ENCODE measurements around the gene RALGPS1. TPM values are rescaled to one million over a fixed set of nuclear protein-coding genes. Genes with fewer than 3 reads are reported as not detected.

RALGPS1 gene
- total and polyA plus RNA-seq, 2 donors (not counting 1 experiment from before 2014, with no cell fraction given): 19.7 to 39.9 TPM

DNA sequence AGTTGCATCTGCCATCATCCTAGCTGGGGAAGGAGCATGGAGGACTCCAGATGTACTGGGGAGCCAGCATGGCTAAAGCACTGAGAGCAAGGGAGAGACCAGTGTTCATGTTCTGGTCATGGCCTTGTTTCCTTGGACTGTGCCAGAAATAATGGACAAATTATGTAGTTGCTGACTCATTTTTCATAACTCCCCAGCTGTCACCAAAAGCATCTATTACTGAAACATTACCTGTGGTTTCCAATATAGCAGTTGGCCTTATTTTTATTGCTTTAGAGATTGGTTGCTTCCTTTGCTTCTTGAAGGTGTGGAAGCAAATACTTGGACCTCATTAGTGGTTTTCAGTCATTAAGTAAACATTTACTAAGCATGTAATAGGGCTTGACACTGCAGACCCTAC is 11.3 kb downstream of the RALGPS1 start:
- Histone ChIP-seq H3K9ac (ENCODE audit: low read length) (no peak overlapping the region), H3K27me3 (replicated peaks in 1 of 4; ENCODE audit: control extremely low read depth in 1 of 4, control insufficient read depth in 3 of 4, insufficient read depth in 4 of 4, low read length in 3 of 4) (no peaks in the 10 kb centered on the region), H2AFZ (ENCODE audit: insufficient read depth, low read depth, low read length, poor library complexity, severe bottlenecking) (no peak overlapping the region), H3K36me3 (replicated peaks in 1 of 2; ENCODE audit: control extremely low read depth in 1 of 2, control insufficient read depth in 1 of 2, extremely low read depth in 1 of 2, insufficient read depth in 2 of 2, low read length in 1 of 2) (peaks cover 0 to 4% of the 10 kb centered on the region in 2 experiments), H3K27ac (ENCODE audit: low read length in 2 of 2) (no peak overlapping the region), H3K9me3 (ENCODE audit: control extremely low read depth in 1 of 3, control insufficient read depth in 2 of 3, insufficient read depth in 1 of 3, low read length in 2 of 3) (no peaks in the 10 kb centered on the region), H4K20me1 (ENCODE audit: control insufficient read depth, insufficient read depth, low read length, poor library complexity, severe bottlenecking) (peaks cover 47% of the 10 kb centered on the region), H3K4me3 (ENCODE audit: control extremely low read depth in 1 of 5, extremely low read depth in 1 of 5, insufficient read depth in 1 of 5, low read depth in 2 of 5, low read length in 4 of 5) (no peak overlapping the region), H3K4me2 (replicated peaks; ENCODE audit: low read depth, low read length, poor library complexity, severe bottlenecking) (no peak overlapping the region), H3K79me2 (ENCODE audit: control insufficient read depth, insufficient read depth, low read length) (peaks cover 65% of the 10 kb centered on the region), H3K4me1 (ENCODE audit: control insufficient read depth in 2 of 2, insufficient read depth in 2 of 2, low read length in 2 of 2) (no peaks in the 10 kb centered on the region)
- Mint-ChIP-seq H3K9me3 (ENCODE audit: insufficient read depth) (no peaks in the 10 kb centered on the region), H3K27ac (no peak overlapping the region), H3K4me3 (no peak overlapping the region), H3K27me3 (no peaks in the 10 kb centered on the region), H3K4me1 (no peaks in the 10 kb centered on the region)
- TF ChIP-seq EZH2 (IDR thresholded peaks at IDR 0.05; ENCODE audit: borderline replicate concordance, insufficient read depth, low read depth, low read length, poor library complexity, severe bottlenecking): no peak
- no peak for TF ChIP-seq CTCF (IDR thresholded peaks at IDR 0.05)
- intact Hi-C loops (cut with micrococcal nuclease): no loop called here
- POLR2A ChIA-PET: no interaction called here
- CTCF ChIA-PET: interaction anchor here (0.6 to 2.7 kb wide), 2 partner anchors 16 to 366 kb away, joined by 3 to 16 read pairs; no protein-coding TSS in a partner anchor
- no peak for ATAC-seq (ENCODE audit: low read depth)
- DNase-seq: no peak

GRCh38 chr9:126926364-126926763 is 11.8 kb downstream of the RALGPS1 start:
- no peak overlapping the region for H3K4me3 Mint-ChIP-seq
- POLR2A ChIA-PET: no interaction called here

More at GRCh38 chr9:126926364-126926763, 11.8 kb downstream of the RALGPS1 start:
- H3K4me1 ChIP-seq (ENCODE audit: control insufficient read depth in 2 of 2, insufficient read depth in 2 of 2, low read length in 2 of 2): no peaks in the 10 kb centered on the region
- Mint-ChIP-seq H3K27ac (no peak overlapping the region), H3K9me3 (ENCODE audit: insufficient read depth) (no peaks in the 10 kb centered on the region), H3K27me3 (no peaks in the 10 kb centered on the region), H3K4me1 (no peaks in the 10 kb centered on the region)
- WGBS (ENCODE audit: insufficient coverage): 85% methylated on average over 2 of the region's 2 CpGs
- no peak overlapping the region for H3K4me3 ChIP-seq (ENCODE audit: control extremely low read depth in 1 of 5, extremely low read depth in 1 of 5, insufficient read depth in 1 of 5, low read depth in 2 of 5, low read length in 4 of 5)
- H3K4me2 ChIP-seq (replicated peaks; ENCODE audit: low read depth, low read length, poor library complexity, severe bottlenecking): no peak overlapping the region
- no peaks in the 10 kb centered on the region for H3K27me3 ChIP-seq (replicated peaks in 1 of 4; ENCODE audit: control extremely low read depth in 1 of 4, control insufficient read depth in 3 of 4, insufficient read depth in 4 of 4, low read length in 3 of 4)
- H3K36me3 ChIP-seq (replicated peaks in 1 of 2; ENCODE audit: control extremely low read depth in 1 of 2, control insufficient read depth in 1 of 2, extremely low read depth in 1 of 2, insufficient read depth in 2 of 2, low read length in 1 of 2): peaks cover 0 to 3% of the 10 kb centered on the region in 2 experiments
- H3K9ac ChIP-seq (ENCODE audit: low read length): no peak overlapping the region
- no peak overlapping the region for H3K27ac ChIP-seq (ENCODE audit: low read length in 2 of 2)
- H3K9me3 ChIP-seq (ENCODE audit: control extremely low read depth in 1 of 3, control insufficient read depth in 2 of 3, insufficient read depth in 1 of 3, low read length in 2 of 3): no peaks in the 10 kb centered on the region
- no peak for TF ChIP-seq EZH2 (IDR thresholded peaks at IDR 0.05; ENCODE audit: borderline replicate concordance, insufficient read depth, low read depth, low read length, poor library complexity, severe bottlenecking)
- no peak for TF ChIP-seq CTCF (IDR thresholded peaks at IDR 0.05)
- no peak for DNase-seq
- peaks cover 49% of the 10 kb centered on the region for H4K20me1 ChIP-seq (ENCODE audit: control insufficient read depth, insufficient read depth, low read length, poor library complexity, severe bottlenecking)
- no peak overlapping the region for H2AFZ ChIP-seq (ENCODE audit: insufficient read depth, low read depth, low read length, poor library complexity, severe bottlenecking)
- ATAC-seq (ENCODE audit: low read depth): no peak
- CTCF ChIA-PET: interaction anchor here (2.7 kb wide), 1 partner anchor 15 kb away, joined by 16 read pairs; no protein-coding TSS in a partner anchor
- intact Hi-C loops (cut with micrococcal nuclease): no loop called here
- H3K79me2 ChIP-seq (ENCODE audit: control insufficient read depth, insufficient read depth, low read length): peaks cover 63% of the 10 kb centered on the region

Data from B cell (primary cell).